ENCODE results near the gene FTSJ3. TPM values are rescaled to one million over a fixed set of nuclear protein-coding genes. Genes with fewer than 3 reads are reported as not detected.
"Not testable (repeated sequence)": the region's sequence is repeated elsewhere in the genome, so short reads cannot be mapped to it uniquely, and the experiment has no call there.

Gene FTSJ3
- total RNA-seq, 2 donors from 2014 or later: 47.0 to 55.8 TPM

GRCh38 chr17:63820963-63821561 lies 6.4 kb downstream of the FTSJ3 start:
- DNase-seq (ENCODE audit: low spot score in 2 of 2) (no peak), ATAC-seq (peak; percentile 13 to 34)
- Mint-ChIP-seq H3K9me3 (no peaks in the 10 kb centered on the region), H3K27ac (peak overlapping the region; percentile 87 to 94), H3K36me3 (peaks cover 41 to 67% of the 10 kb centered on the region in 2 donors)

GRCh38 chr17:63819585-63820537 lies 7.6 kb downstream of the FTSJ3 start:
- Mint-ChIP-seq H3K36me3 (peaks cover 31 to 67% of the 10 kb centered on the region in 2 donors), H3K9me3 (no peaks in the 10 kb centered on the region), H3K27ac (peak overlapping the region; percentile 87 to 94)
- DNase-seq (ENCODE audit: low spot score in 2 of 2) (no peak), ATAC-seq (peak; percentile 22 to 30)

- ATAC-seq (no peak), DNase-seq (ENCODE audit: low spot score in 2 of 2) (no peak)
- H3K36me3 Mint-ChIP-seq: peaks cover 24 to 62% of the 10 kb centered on the region in 2 donors
- H3K27ac Mint-ChIP-seq: peak overlapping the region; percentile 87 to 91
- H3K9me3 Mint-ChIP-seq: no peaks in the 10 kb centered on the region
Measured at GRCh38 chr17:63819131-63819530, 8.3 kb downstream of the FTSJ3 start.

- DNase-seq (ENCODE audit: low spot score in 2 of 2) (no peak), ATAC-seq (no peak)
- Mint-ChIP-seq H3K9me3 (no peaks in the 10 kb centered on the region), H3K27ac (peak overlapping the region in 1 of 2 donors; percentile 59), H3K36me3 (peaks cover 25 to 57% of the 10 kb centered on the region in 2 donors)
Measured at GRCh38 chr17:63817736-63818385, 9.6 kb downstream of the FTSJ3 start.

- H3K27ac Mint-ChIP-seq: no peak overlapping the region
- DNase-seq (ENCODE audit: low spot score in 2 of 2) (no peak), ATAC-seq (no peak)
- no peaks in the 10 kb centered on the region for H3K9me3 Mint-ChIP-seq
- peaks cover 20 to 59% of the 10 kb centered on the region in 2 donors for H3K36me3 Mint-ChIP-seq
Measured at GRCh38 chr17:63816669-63817068, 10.8 kb downstream of the FTSJ3 start.

GRCh38 chr17:63816123-63816522 lies 11.3 kb downstream of the FTSJ3 start:
- Mint-ChIP-seq H3K9me3 (no peaks in the 10 kb centered on the region), H3K27ac (peak overlapping the region in 1 of 2 donors; percentile 74), H3K36me3 (peaks cover 20 to 58% of the 10 kb centered on the region in 2 donors)
- ATAC-seq (no peak), DNase-seq (ENCODE audit: low spot score in 2 of 2) (no peak)

GRCh38 chr17:63809970-63810369 lies 17.5 kb downstream of the FTSJ3 start:
- H3K36me3 Mint-ChIP-seq: peaks cover 20 to 47% of the 10 kb centered on the region in 2 donors
- no peaks in the 10 kb centered on the region for H3K9me3 Mint-ChIP-seq
- ATAC-seq (no peak), DNase-seq (ENCODE audit: low spot score in 2 of 2) (no peak)
- H3K27ac Mint-ChIP-seq: no peak overlapping the region

GRCh38 chr17:63805591-63805990 lies 21.9 kb downstream of the FTSJ3 start:
- no peak for ATAC-seq
- Mint-ChIP-seq H3K27ac (peak overlapping the region in 1 of 2 donors; percentile 59), H3K9me3 (no peaks in the 10 kb centered on the region), H3K36me3 (peaks cover 8 to 28% of the 10 kb centered on the region in 2 donors)
- no peak for DNase-seq (ENCODE audit: low spot score in 2 of 2)

GRCh38 chr17:63804328-63804727 lies 23.1 kb downstream of the FTSJ3 start:
- ATAC-seq (no peak), DNase-seq (ENCODE audit: low spot score in 2 of 2) (no peak)
- peak overlapping the region in 1 of 2 donors; percentile 40 for H3K27ac Mint-ChIP-seq
- peaks cover 8 to 22% of the 10 kb centered on the region in 2 donors for H3K36me3 Mint-ChIP-seq
- no peaks in the 10 kb centered on the region for H3K9me3 Mint-ChIP-seq

GRCh38 chr17:63800783-63801182 lies 26.7 kb downstream of the FTSJ3 start:
- Mint-ChIP-seq H3K36me3 (peaks cover 0 to 6% of the 10 kb centered on the region in 2 donors), H3K27ac (peak overlapping the region in 1 of 2 donors; percentile 57), H3K9me3 (no peaks in the 10 kb centered on the region)
- ATAC-seq (no peak), DNase-seq (ENCODE audit: low spot score in 2 of 2) (no peak)

- Mint-ChIP-seq H3K36me3 (peaks cover 6% of the 10 kb centered on the region in 2 donors), H3K27ac (no peak overlapping the region), H3K9me3 (no peaks in the 10 kb centered on the region)
- DNase-seq (ENCODE audit: low spot score in 2 of 2): no peak
- ATAC-seq: no peak
Measured at GRCh38 chr17:63798572-63799106, 28.8 kb downstream of the FTSJ3 start.

- not testable (repeated sequence) for DNase-seq (ENCODE audit: low spot score in 2 of 2); H3K27ac Mint-ChIP-seq; ATAC-seq; H3K9me3 Mint-ChIP-seq
- H3K36me3 Mint-ChIP-seq: peaks cover 6 to 14% of the 10 kb centered on the region in 2 donors
Measured at GRCh38 chr17:63796375-63796774, 31.1 kb downstream of the FTSJ3 start.

- Mint-ChIP-seq H3K9me3 (no peaks in the 10 kb centered on the region), H3K27ac (no peak overlapping the region), H3K36me3 (peaks cover 6 to 14% of the 10 kb centered on the region in 2 donors)
- ATAC-seq (no peak), DNase-seq (ENCODE audit: low spot score in 2 of 2) (no peak)
Measured at GRCh38 chr17:63792055-63792729, 35.3 kb downstream of the FTSJ3 start.

GRCh38 chr17:63790057-63790456 lies 37.4 kb downstream of the FTSJ3 start:
- peaks cover 6 to 14% of the 10 kb centered on the region in 2 donors for H3K36me3 Mint-ChIP-seq
- ATAC-seq (peak in 1 of 2 donors; percentile 22), DNase-seq (ENCODE audit: low spot score in 2 of 2) (no peak)
- H3K27ac Mint-ChIP-seq: peak overlapping the region in 1 of 2 donors; percentile 46
- H3K9me3 Mint-ChIP-seq: no peaks in the 10 kb centered on the region

- Mint-ChIP-seq H3K36me3 (no peaks in the 10 kb centered on the region), H3K27ac (no peak overlapping the region), H3K9me3 (no peaks in the 10 kb centered on the region)
- DNase-seq (ENCODE audit: low spot score in 2 of 2): no peak
- no peak for ATAC-seq
Measured at GRCh38 chr17:63786971-63787711, 40.3 kb downstream of the FTSJ3 start.
